GM23338 (cell line): ENCODE results near the gene CASP6. TPM values are rescaled to one million over a fixed set of nuclear protein-coding genes. Genes with fewer than 3 reads are reported as not detected.
A peak's percentile ranks its signal among the peaks of the same experiment; 100 is the strongest.

Experiments
- ATAC-seq: fragments of 200-7000 bp; cut with Tn5 transposase; 3 replicates; pipeline ENCODE4 v1.9.1; 2020
- DNase-seq: peaks from one replicate; pipeline ENCODE4 v3.0.0-alpha.2; 2015; ENCODE audit warnings: low spot score
- H2AFZ ChIP-seq: fragments of 200-600 bp; sonication (generic); 2 replicates; pipeline ENCODE4 v1.8.0; 2016; ENCODE audit warnings: antibody characterized with exemption, mild to moderate bottlenecking, moderate library complexity
- H3F3A ChIP-seq: fragments of 200-600 bp; sonication (generic); replicated peaks from 2 replicates; pipeline ENCODE4 v1.8.0; 2017; ENCODE audit warnings: antibody characterized with exemption, mixed run types, low read depth
- H3K27ac ChIP-seq: fragments of 200-600 bp; sonication (generic); 2 replicates; pipeline ENCODE4 v1.6.1; 2016; ENCODE audit warnings: low read depth
- H3K27me3 ChIP-seq: fragments of 200-600 bp; sonication (generic); 2 replicates; pipeline ENCODE4 v1.8.0; 2016; ENCODE audit warnings: mild to moderate bottlenecking, mixed run types, moderate library complexity; ENCODE audit not compliant: insufficient read depth
- H3K36me3 ChIP-seq: fragments of 200-600 bp; sonication (generic); 2 replicates; pipeline ENCODE4 v1.8.0; 2016; ENCODE audit warnings: mild to moderate bottlenecking; ENCODE audit not compliant: insufficient read depth
- H3K4me1 ChIP-seq: fragments of 200-600 bp; sonication (generic); 2 replicates; pipeline ENCODE4 v1.8.0; 2016; ENCODE audit warnings: mild to moderate bottlenecking, moderate library complexity; ENCODE audit not compliant: insufficient read depth
- H3K4me2 ChIP-seq: fragments of 200-600 bp; sonication (generic); 2 replicates; pipeline ENCODE4 v1.7.1; 2017; ENCODE audit warnings: mixed run types
- H3K4me3 ChIP-seq: fragments of 200-600 bp; sonication (generic); 2 replicates; pipeline ENCODE4 v1.6.1; 2016; ENCODE audit warnings: mixed run types
- H3K79me2 ChIP-seq: fragments of 200-600 bp; sonication (generic); replicated peaks from 2 replicates; pipeline ENCODE4 v1.8.0; 2017; ENCODE audit warnings: mild to moderate bottlenecking; ENCODE audit not compliant: insufficient read depth
- H3K9me2 ChIP-seq: fragments of 200-600 bp; sonication (generic); 2 replicates; pipeline ENCODE4 v1.8.0; 2017; ENCODE audit not compliant: insufficient read depth
- H4K20me1 ChIP-seq: fragments of 200-600 bp; sonication (generic); replicated peaks from 2 replicates; pipeline ENCODE4 v1.8.0; 2017; ENCODE audit warnings: mild to moderate bottlenecking; ENCODE audit not compliant: insufficient read depth
- H3K27ac Mint-ChIP-seq: 2 replicates; pipeline ENCODE4 v1.8.0; 2020; ENCODE audit warnings: inconsistent platforms, mild to moderate bottlenecking, moderate library complexity, mixed read lengths
- H3K27me3 Mint-ChIP-seq: 3 replicates; pipeline ENCODE4 v1.8.0; 2022; ENCODE audit warnings: low read depth, mild to moderate bottlenecking, moderate library complexity, mixed read lengths, inconsistent platforms; ENCODE audit not compliant: insufficient read depth, poor library complexity
- H3K36me3 Mint-ChIP-seq: 3 replicates; pipeline ENCODE4 v1.8.0; 2021; ENCODE audit warnings: low read depth, mild to moderate bottlenecking, inconsistent platforms, moderate library complexity, mixed read lengths
- H3K4me1 Mint-ChIP-seq: 3 replicates; pipeline ENCODE4 v1.8.0; 2020; ENCODE audit warnings: mild to moderate bottlenecking, inconsistent platforms, mixed read lengths
- H3K4me3 Mint-ChIP-seq: 3 replicates; pipeline ENCODE4 v1.8.0; 2021; ENCODE audit warnings: moderate library complexity, mild to moderate bottlenecking, inconsistent platforms, mixed read lengths
- H3K9me3 Mint-ChIP-seq: 3 replicates; pipeline ENCODE4 v1.8.0; 2020; ENCODE audit warnings: moderate library complexity, mild to moderate bottlenecking, inconsistent platforms, mixed read lengths
- CTCF ChIP-seq, 2 experiments: fragments of 200-600 bp in 1 of 2; sonication (generic) in 1 of 2; conservative IDR thresholded peaks; 2 replicates each; pipeline versions ENCODE4 v1.5.1 to v1.6.1; 2016 to 2017; ENCODE audit warnings: antibody characterized with exemption in 2 of 2, low read depth in 2 of 2, mild to moderate bottlenecking in 2 of 2, moderate library complexity in 1 of 2
- EZH2 ChIP-seq: fragments of 200-600 bp; sonication (generic); IDR thresholded peaks from one replicate; pipeline ENCODE4 v1.8.0; 2017; ENCODE audit warnings: antibody characterized with exemption, mild to moderate bottlenecking, low read depth; ENCODE audit not compliant: unreplicated experiment
- EZH2phosphoT487 ChIP-seq: fragments of 200-600 bp; sonication (generic); IDR thresholded peaks from one replicate; pipeline ENCODE4 v1.8.1; 2018; ENCODE audit warnings: antibody characterized with exemption; ENCODE audit not compliant: unreplicated experiment
- JUNB ChIP-seq: IDR thresholded peaks from one replicate; pipeline ENCODE4 v1.6.1; 2016; ENCODE audit warnings: antibody characterized with exemption; ENCODE audit not compliant: unreplicated experiment
- NANOG ChIP-seq: IDR thresholded peaks from 2 replicates; pipeline ENCODE4 v1.6.1; 2016; ENCODE audit warnings: antibody characterized with exemption, borderline replicate concordance
- POLR2AphosphoS5 ChIP-seq: IDR thresholded peaks from 2 replicates; pipeline ENCODE4 v1.6.1; 2016; ENCODE audit warnings: antibody characterized with exemption, low read depth
- STAT1 ChIP-seq: IDR thresholded peaks from one replicate; pipeline ENCODE4 v1.6.1; 2016; ENCODE audit warnings: antibody characterized with exemption; ENCODE audit not compliant: unreplicated experiment
- ZNF114 ChIP-seq: fragments of 250-450 bp; sonication (Bioruptor Pico); IDR thresholded peaks from 2 replicates; pipeline ENCODE4 v1.5.0; 2020; ENCODE audit warnings: mild to moderate bottlenecking, moderate library complexity
- ZNF331 ChIP-seq: fragments of 250-450 bp; sonication (Bioruptor Pico); IDR thresholded peaks from 2 replicates; pipeline ENCODE4 v1.5.0; 2020; ENCODE audit warnings: low read depth, mild to moderate bottlenecking, moderate library complexity
- ZNF462 ChIP-seq: fragments of 250-450 bp; sonication (Bioruptor Pico); IDR thresholded peaks from 2 replicates; pipeline ENCODE4 v1.5.0; 2020; ENCODE audit warnings: mild to moderate bottlenecking, moderate library complexity
- polyA plus RNA-seq: library from polyadenylated mRNA; unstranded; fragments of >200 nt; fragmentation: Nextera tagmentation; extraction: Ambion mirVana; gene quantifications from 2 replicates; pipeline ENCODE4 v1.2.1, GENCODE V29; 2016
- total RNA-seq: library from RNA; depleted of rRNA; stranded (reverse); fragments of >200 nt; shearing (Covaris generic); gene quantifications from 2 replicates; pipeline ENCODE4 v1.2.3, GENCODE V29; 2014
- TF ChIP-seq, protein P1 (sequence below): IDR thresholded peaks from 2 replicates; pipeline ENCODE4 v1.6.1; 2016; ENCODE audit warnings: antibody characterized with exemption
- TF ChIP-seq, protein P2 (sequence below): IDR thresholded peaks from one replicate; pipeline ENCODE4 v1.6.1; 2018; ENCODE audit warnings: antibody characterized with exemption; ENCODE audit not compliant: unreplicated experiment

CASP6 gene
- total and polyA plus RNA-seq, 2 experiments from 2014 or later, result 30.5 to 35.4 TPM

DNA sequence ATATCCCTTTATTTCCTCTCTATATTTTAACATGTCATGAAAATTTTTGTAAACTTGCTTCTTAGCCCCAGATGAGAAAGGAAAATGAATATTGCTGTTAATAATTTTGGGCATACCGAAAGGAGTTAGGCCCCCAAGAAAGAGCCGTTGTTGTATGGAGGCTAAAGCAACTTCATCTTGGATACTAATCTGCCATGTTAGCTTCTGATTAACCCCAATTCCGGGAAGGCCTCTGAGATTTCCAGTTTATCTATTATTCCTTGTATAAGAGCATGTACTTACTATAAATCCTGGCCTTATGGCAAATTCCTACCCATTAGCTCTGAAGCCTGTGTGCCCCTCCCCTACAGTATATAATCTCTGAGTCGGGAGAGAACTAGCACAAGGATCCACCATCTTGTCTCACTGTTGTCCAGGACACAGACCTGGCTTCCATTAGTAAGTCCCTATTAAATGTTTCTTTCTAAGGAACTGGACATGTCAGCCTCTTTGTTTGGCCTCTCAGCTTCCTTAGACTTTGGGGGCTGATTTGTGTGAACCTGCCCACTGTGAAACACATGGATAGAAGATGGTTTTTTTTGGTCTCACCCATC lies 47.5 kb upstream of the CASP6 start:
- Histone ChIP-seq H3K9me2 (no peaks in the 10 kb centered on the region), H4K20me1 (no peaks in the 10 kb centered on the region), H3K36me3 (no peaks in the 10 kb centered on the region), H3K79me2 (no peaks in the 10 kb centered on the region), H3K27me3 (no peaks in the 10 kb centered on the region), H3F3A (no peaks in the 10 kb centered on the region), H3K27ac (no peak overlapping the region), H2AFZ (0 out of 2 replicates have a peak overlapping the region, but pooled peaks have one; percentile 52), H3K4me2 (no peak overlapping the region), H3K4me1 (no peaks in the 10 kb centered on the region), H3K4me3 (no peak overlapping the region)
- Mint-ChIP-seq H3K4me3 (no peak overlapping the region), H3K4me1 (peaks cover 5% of the 10 kb centered on the region; the same call in 2 of the 3 replicates), H3K27ac (no peak overlapping the region), H3K36me3 (no peaks in the 10 kb centered on the region), H3K27me3 (peaks cover 3% of the 10 kb centered on the region), H3K9me3 (no peaks in the 10 kb centered on the region)
- TF ChIP-seq JUNB, result no peak
- no peak for TF ChIP-seq CTCF (conservative IDR thresholded peaks at IDR 0.05; ENCODE audit: low read depth in 2 of 2)
- no peak for TF ChIP-seq POLR2AphosphoS5
- no peak for TF ChIP-seq ZNF462
- TF ChIP-seq ZNF331 (CRISPR knock-in tag), result no peak
- TF ChIP-seq, protein P1, sequence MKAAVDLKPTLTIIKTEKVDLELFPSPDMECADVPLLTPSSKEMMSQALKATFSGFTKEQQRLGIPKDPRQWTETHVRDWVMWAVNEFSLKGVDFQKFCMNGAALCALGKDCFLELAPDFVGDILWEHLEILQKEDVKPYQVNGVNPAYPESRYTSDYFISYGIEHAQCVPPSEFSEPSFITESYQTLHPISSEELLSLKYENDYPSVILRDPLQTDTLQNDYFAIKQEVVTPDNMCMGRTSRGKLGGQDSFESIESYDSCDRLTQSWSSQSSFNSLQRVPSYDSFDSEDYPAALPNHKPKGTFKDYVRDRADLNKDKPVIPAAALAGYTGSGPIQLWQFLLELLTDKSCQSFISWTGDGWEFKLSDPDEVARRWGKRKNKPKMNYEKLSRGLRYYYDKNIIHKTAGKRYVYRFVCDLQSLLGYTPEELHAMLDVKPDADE, result no peak
- TF ChIP-seq STAT1, result no peak
- TF ChIP-seq, protein P2, sequence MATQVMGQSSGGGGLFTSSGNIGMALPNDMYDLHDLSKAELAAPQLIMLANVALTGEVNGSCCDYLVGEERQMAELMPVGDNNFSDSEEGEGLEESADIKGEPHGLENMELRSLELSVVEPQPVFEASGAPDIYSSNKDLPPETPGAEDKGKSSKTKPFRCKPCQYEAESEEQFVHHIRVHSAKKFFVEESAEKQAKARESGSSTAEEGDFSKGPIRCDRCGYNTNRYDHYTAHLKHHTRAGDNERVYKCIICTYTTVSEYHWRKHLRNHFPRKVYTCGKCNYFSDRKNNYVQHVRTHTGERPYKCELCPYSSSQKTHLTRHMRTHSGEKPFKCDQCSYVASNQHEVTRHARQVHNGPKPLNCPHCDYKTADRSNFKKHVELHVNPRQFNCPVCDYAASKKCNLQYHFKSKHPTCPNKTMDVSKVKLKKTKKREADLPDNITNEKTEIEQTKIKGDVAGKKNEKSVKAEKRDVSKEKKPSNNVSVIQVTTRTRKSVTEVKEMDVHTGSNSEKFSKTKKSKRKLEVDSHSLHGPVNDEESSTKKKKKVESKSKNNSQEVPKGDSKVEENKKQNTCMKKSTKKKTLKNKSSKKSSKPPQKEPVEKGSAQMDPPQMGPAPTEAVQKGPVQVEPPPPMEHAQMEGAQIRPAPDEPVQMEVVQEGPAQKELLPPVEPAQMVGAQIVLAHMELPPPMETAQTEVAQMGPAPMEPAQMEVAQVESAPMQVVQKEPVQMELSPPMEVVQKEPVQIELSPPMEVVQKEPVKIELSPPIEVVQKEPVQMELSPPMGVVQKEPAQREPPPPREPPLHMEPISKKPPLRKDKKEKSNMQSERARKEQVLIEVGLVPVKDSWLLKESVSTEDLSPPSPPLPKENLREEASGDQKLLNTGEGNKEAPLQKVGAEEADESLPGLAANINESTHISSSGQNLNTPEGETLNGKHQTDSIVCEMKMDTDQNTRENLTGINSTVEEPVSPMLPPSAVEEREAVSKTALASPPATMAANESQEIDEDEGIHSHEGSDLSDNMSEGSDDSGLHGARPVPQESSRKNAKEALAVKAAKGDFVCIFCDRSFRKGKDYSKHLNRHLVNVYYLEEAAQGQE, result no peak
- no peak for TF ChIP-seq EZH2phosphoT487
- TF ChIP-seq EZH2, result no peak
- TF ChIP-seq ZNF114 (CRISPR knock-in tag), result no peak
- TF ChIP-seq NANOG, result no peak
- no peak for ATAC-seq
- no peak for DNase-seq
